Panc1 (cell line): ENCODE results near the gene LRRC25. TPM values are rescaled to one million over a fixed set of nuclear protein-coding genes. Genes with fewer than 3 reads are reported as not detected.

Source experiments
- ATAC-seq: fragments of 200-7000 bp; cut with Tn5 transposase; 2 replicates; pipeline ENCODE4 v1.9.1; 2020; ENCODE audit warnings: mild to moderate bottlenecking, moderate library complexity
- Bru-seq: library from RNA; stranded (reverse); fragments of 400-500 nt; gene quantifications from one replicate; lab custom pipeline; 2021; lab: Mats Ljungman, UMichigan
- BruChase-seq, 2 experiments: library from RNA; stranded (reverse); fragments of 400-500 nt; gene quantifications; one replicate each; lab custom pipeline; 2021; lab: Mats Ljungman, UMichigan
- BruUV-seq: library from RNA; stranded (reverse); fragments of 400-500 nt; replicated peaks from 2 replicates; lab custom pipeline; 2021; lab: Mats Ljungman, UMichigan
- CTCF ChIA-PET: fragments of 300-600 bp; sonication (Branson Sonifier 250); formaldehyde crosslinking; loops from one replicate; lab custom pipeline; 2022; ENCODE audit warnings: antibody characterized with exemption; lab: Charles Lee
- POLR2A ChIA-PET: fragments of 300-600 bp; sonication (Branson Sonifier 250); formaldehyde crosslinking; loops from one replicate; lab custom pipeline; 2022; ENCODE audit warnings: antibody characterized with exemption; lab: Charles Lee
- DNase-seq: peaks from one replicate; pipeline ENCODE4 v3.0.0-alpha.2; 2010; ENCODE audit warnings: low read depth, low spot score
- H3K27ac ChIP-seq: 2 replicates; pipeline ENCODE4 v1.5.1; 2011; ENCODE audit warnings: mild to moderate bottlenecking, low read length, inconsistent platforms
- H3K27me3 ChIP-seq: fragments of 200-500 bp; sonication (Bioruptor generic); 2 replicates; pipeline ENCODE4 v1.6.0; 2014; ENCODE audit warnings: low read length, inconsistent platforms; ENCODE audit not compliant: control insufficient read depth, insufficient read depth
- H3K36me3 ChIP-seq: fragments of 200-500 bp; sonication (Bioruptor generic); 2 replicates; pipeline ENCODE4 v1.5.1; 2014; ENCODE audit warnings: inconsistent platforms, mild to moderate bottlenecking, low read length, moderate library complexity; ENCODE audit not compliant: control insufficient read depth, insufficient read depth
- H3K4me1 ChIP-seq: 2 replicates; pipeline ENCODE4 v1.5.1; 2011; ENCODE audit warnings: inconsistent platforms, mild to moderate bottlenecking, low read length, moderate library complexity; ENCODE audit not compliant: control insufficient read depth, insufficient read depth
- H3K4me3 ChIP-seq, 2 experiments: 2 replicates each; pipeline ENCODE4 v1.5.1; 2011 to 2012; ENCODE audit warnings: low read depth in 2 of 2, low read length in 2 of 2, mild to moderate bottlenecking in 2 of 2, inconsistent platforms in 1 of 2, moderate library complexity in 1 of 2
- H3K9me3 ChIP-seq: fragments of 200-500 bp; sonication (Bioruptor generic); 2 replicates; pipeline ENCODE4 v1.5.1; 2014; ENCODE audit warnings: low read depth, mild to moderate bottlenecking, inconsistent platforms, low read length, moderate library complexity; ENCODE audit not compliant: control insufficient read depth, insufficient read depth
- POLR2AphosphoS5 ChIP-seq: IDR thresholded peaks from 2 replicates; pipeline ENCODE4 v1.6.1; 2012; ENCODE audit warnings: mild to moderate bottlenecking, low read depth, low read length, moderate library complexity
- SIN3A ChIP-seq: IDR thresholded peaks from 2 replicates; pipeline ENCODE4 v1.6.1; 2012; ENCODE audit warnings: low read depth, mild to moderate bottlenecking, low read length, moderate library complexity, borderline replicate concordance; ENCODE audit not compliant: insufficient read depth
- TCF7L2 ChIP-seq: IDR thresholded peaks from 2 replicates; pipeline ENCODE4 v1.6.1; 2011; ENCODE audit warnings: mild to moderate bottlenecking, low read depth, low read length, inconsistent platforms
- in situ Hi-C: cut with HindIII; loops from 2 replicates; pipeline ENCODE4 v1.10.0; 2016; ENCODE audit warnings: low sequenced_read_pairs, low pct_unique_long_range_greater_than_20kb
- intact Hi-C: fragments of 100-400 bp; cut with micrococcal nuclease; formaldehyde crosslinking; loops from one replicate; pipeline ENCODE4 v1.10.0; 2022; ENCODE audit not compliant: unreplicated experiment
- long read RNA-seq: library from polyadenylated mRNA; unstranded; transcript quantifications from one replicate; pipeline ENCODE4 v2.0.0, GENCODE V29; 2021; ENCODE audit not compliant: unreplicated experiment
- polyA plus RNA-seq: library from polyadenylated mRNA; unstranded; fragments of >200 nt; gene quantifications from one replicate; pipeline ENCODE4 v1.2.1, GENCODE V29; 2012; ENCODE audit warnings: missing spikeins; ENCODE audit not compliant: insufficient read length
- total RNA-seq: library from RNA; stranded (reverse); gene quantifications from one replicate; pipeline ENCODE4 v1.2.1, GENCODE V29; 2021; ENCODE audit not compliant: unreplicated experiment
- TF ChIP-seq, protein P1 (sequence below), 2 experiments: IDR thresholded peaks; 2 replicates each; pipeline ENCODE4 v1.6.1; 2011 to 2012; ENCODE audit warnings: low read depth in 2 of 2, control low read depth in 1 of 2, low read length in 1 of 2, mild to moderate bottlenecking in 1 of 2, moderate library complexity in 1 of 2; ENCODE audit not compliant: insufficient read depth in 1 of 2
- TF ChIP-seq, protein P2 (sequence below): fragments of 450-650 bp; IDR thresholded peaks from 2 replicates; pipeline ENCODE4 v1.5.1; 2017; ENCODE audit warnings: mild to moderate bottlenecking

LRRC25 gene
- total RNA-seq (0.15 TPM), Bru-seq, nascent RNA (not detected), BruChase-seq, experiment 1, labeled RNA remaining after a 2-hour chase (percentile 20 among the genes with signal in this experiment), BruChase-seq, experiment 2, labeled RNA remaining after a 6-hour chase (not detected)
- polyA plus RNA-seq, result 0.15 TPM
- long read RNA-seq, result 0 reads

DNA sequence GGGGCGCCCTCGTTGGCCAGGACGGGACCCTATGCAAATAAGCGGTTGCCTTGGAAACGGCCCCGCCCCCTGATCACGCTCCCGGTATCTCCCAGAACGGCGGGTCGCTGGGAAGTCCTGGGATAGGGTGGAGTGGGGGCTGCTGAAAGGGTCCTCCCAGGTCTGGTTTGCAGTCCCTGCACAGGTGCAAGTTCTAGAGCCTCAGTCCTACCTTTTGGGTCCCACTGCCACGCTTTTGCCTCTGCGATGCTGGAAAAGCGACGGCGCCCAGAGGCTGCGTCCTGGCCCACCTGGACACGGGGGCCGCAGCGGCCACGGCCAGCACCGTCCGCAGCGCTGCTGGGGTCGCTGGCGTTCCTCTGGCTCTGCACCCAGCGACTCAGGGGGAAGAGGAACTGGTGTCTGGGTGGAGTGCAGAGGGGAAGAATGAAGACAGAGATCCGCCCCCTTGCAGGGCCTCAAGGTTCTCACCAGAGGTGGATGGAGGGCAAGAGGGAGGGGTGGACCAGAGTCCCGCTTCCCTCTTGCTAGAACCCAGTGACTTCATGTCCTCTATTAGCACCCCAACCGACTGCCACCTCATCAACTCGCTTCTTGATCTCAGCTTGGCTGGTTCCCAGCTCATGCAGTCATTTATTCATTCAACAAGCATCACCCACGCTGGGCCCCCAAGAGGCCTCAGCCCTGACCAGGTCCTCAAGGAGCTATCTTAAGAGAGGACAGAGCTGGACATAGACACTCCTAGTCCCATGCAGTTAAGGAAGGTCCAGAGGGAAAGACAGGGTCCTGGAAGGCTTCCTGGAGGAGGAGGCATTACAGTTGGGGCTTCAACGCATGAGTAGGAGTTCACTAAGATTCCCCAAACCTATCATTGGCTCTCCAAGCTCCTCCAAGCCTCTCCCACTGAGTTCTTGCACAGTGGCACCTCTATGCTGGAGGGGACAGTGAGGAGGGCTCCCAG, at the start of gene LRRC25:
LRRC25 (minus strand) TSS at position 381 of the 961 bp plus-strand sequence. CDS start 659 bp downstream, outside the sequence.
- no TSS peak for BruUV-seq
- no peak for TF ChIP-seq TCF7L2
- TF ChIP-seq POLR2AphosphoS5, result no peak
- TF ChIP-seq, protein P1, sequence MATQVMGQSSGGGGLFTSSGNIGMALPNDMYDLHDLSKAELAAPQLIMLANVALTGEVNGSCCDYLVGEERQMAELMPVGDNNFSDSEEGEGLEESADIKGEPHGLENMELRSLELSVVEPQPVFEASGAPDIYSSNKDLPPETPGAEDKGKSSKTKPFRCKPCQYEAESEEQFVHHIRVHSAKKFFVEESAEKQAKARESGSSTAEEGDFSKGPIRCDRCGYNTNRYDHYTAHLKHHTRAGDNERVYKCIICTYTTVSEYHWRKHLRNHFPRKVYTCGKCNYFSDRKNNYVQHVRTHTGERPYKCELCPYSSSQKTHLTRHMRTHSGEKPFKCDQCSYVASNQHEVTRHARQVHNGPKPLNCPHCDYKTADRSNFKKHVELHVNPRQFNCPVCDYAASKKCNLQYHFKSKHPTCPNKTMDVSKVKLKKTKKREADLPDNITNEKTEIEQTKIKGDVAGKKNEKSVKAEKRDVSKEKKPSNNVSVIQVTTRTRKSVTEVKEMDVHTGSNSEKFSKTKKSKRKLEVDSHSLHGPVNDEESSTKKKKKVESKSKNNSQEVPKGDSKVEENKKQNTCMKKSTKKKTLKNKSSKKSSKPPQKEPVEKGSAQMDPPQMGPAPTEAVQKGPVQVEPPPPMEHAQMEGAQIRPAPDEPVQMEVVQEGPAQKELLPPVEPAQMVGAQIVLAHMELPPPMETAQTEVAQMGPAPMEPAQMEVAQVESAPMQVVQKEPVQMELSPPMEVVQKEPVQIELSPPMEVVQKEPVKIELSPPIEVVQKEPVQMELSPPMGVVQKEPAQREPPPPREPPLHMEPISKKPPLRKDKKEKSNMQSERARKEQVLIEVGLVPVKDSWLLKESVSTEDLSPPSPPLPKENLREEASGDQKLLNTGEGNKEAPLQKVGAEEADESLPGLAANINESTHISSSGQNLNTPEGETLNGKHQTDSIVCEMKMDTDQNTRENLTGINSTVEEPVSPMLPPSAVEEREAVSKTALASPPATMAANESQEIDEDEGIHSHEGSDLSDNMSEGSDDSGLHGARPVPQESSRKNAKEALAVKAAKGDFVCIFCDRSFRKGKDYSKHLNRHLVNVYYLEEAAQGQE (IDR thresholded peaks at IDR 0.05; ENCODE audit: insufficient read depth in 1 of 2, low read depth in 2 of 2, low read length in 1 of 2), result no peak
- TF ChIP-seq SIN3A, result no peak
- TF ChIP-seq, protein P2, sequence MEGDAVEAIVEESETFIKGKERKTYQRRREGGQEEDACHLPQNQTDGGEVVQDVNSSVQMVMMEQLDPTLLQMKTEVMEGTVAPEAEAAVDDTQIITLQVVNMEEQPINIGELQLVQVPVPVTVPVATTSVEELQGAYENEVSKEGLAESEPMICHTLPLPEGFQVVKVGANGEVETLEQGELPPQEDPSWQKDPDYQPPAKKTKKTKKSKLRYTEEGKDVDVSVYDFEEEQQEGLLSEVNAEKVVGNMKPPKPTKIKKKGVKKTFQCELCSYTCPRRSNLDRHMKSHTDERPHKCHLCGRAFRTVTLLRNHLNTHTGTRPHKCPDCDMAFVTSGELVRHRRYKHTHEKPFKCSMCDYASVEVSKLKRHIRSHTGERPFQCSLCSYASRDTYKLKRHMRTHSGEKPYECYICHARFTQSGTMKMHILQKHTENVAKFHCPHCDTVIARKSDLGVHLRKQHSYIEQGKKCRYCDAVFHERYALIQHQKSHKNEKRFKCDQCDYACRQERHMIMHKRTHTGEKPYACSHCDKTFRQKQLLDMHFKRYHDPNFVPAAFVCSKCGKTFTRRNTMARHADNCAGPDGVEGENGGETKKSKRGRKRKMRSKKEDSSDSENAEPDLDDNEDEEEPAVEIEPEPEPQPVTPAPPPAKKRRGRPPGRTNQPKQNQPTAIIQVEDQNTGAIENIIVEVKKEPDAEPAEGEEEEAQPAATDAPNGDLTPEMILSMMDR, result no peak
- ChIA-PET POLR2A (no interaction called here), CTCF (no interaction called here)
- Histone ChIP-seq H3K36me3 (no peaks in the 10 kb centered on the region), H3K4me1 (peaks cover 6% of the 10 kb centered on the region), H3K27me3 (no peaks in the 10 kb centered on the region), H3K9me3 (no peaks in the 10 kb centered on the region), H3K4me3 (no peak within 1 kb of the TSS), H3K27ac (no peak within 1 kb of the TSS)
- in situ Hi-C loops (no loop called here), intact Hi-C loops (loop anchor here (10.0 kb wide), 1 partner anchor 1093 kb away; the partner anchor contains the start of genes ABHD8, DDA1 and MRPL34)
- no peak for ATAC-seq
- DNase-seq, result no peak

DNA sequence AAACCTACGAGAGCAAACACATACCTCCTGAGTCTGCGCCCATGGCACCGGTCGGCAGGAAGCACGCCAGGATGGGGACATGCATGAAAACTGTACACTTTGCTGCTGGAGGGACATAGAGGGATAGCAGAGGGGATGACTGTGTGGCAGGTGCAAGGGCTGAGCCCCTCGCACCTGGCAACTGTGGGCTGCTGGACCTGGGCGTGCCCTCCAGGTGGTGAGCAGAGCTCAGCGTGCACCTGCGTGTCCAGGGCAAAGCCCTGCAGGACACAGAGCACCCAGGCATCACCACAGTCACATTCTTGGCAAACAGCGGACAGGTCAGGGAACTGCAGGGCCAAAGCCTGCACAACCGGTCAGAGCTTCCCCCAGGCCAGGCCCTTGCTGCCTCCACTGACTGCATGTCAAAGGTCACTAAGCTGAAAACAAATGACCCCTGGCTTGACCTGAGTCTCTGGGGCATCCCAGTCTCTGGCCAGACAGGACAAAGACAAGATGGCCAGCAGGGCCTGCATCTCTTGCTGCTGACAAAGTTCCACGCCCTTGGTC, 49.5 kb upstream of the LRRC25 start:
- TF ChIP-seq POLR2AphosphoS5 (no peak), SIN3A (no peak), TCF7L2 (no peak)
- TF ChIP-seq, protein P1 (IDR thresholded peaks at IDR 0.05; ENCODE audit: insufficient read depth in 1 of 2, low read depth in 2 of 2, low read length in 1 of 2), result no peak
- TF ChIP-seq, protein P2, result no peak
- Histone ChIP-seq H3K4me3 (no peak overlapping the region), H3K27ac (no peak overlapping the region), H3K4me1 (0 out of 2 replicates have a peak, but pooled peaks cover 4% of the 10 kb centered on the region), H3K27me3 (no peaks in the 10 kb centered on the region), H3K36me3 (no peaks in the 10 kb centered on the region), H3K9me3 (no peaks in the 10 kb centered on the region)
- no TSS peak for BruUV-seq
- ChIA-PET POLR2A (no interaction called here), CTCF (no interaction called here)
- ATAC-seq (no peak), DNase-seq (no peak)
- intact Hi-C loops (no loop called here), in situ Hi-C loops (no loop called here)
